Superior temporal gyrus (tissue), 1 donor: ENCODE measurements around the gene IL32.

ENCODE experiments used
- DNase-seq: peaks from one replicate; pipeline ENCODE4 v3.0.0-alpha.2; 2016; ENCODE audit errors: extremely low spot score

Gene IL32

GRCh38 chr16:3115561-3115960 is 50.1 kb downstream of the IL32 start:
- no peak for DNase-seq

- DNase-seq: no peak
These were observed 52.9 kb downstream of the IL32 start for GRCh38 chr16:3118204-3118790.

- no peak for DNase-seq
These were observed 53.4 kb downstream of the IL32 start for GRCh38 chr16:3118846-3119245.
